HepG2 (cell line): Measurements from ENCODE around the gene ACAP1. TPM values are rescaled to one million over a fixed set of nuclear protein-coding genes. Genes with fewer than 3 reads are reported as not detected.
A peak's percentile ranks its signal among the peaks of the same experiment; 100 is the strongest.

Source experiments
- HHEX ChIP-seq: IDR thresholded peaks from 2 replicates; pipeline ENCODE4 v1.6.1; 2016; ENCODE audit warnings: control low read depth
- HNF1A ChIP-seq, 2 experiments: sonication (generic) in 1 of 2; formaldehyde crosslinking in 1 of 2; IDR thresholded peaks; 2 replicates each; pipeline versions ENCODE4 v1.4.0 to v1.6.1; 2016 to 2020; ENCODE audit warnings: borderline replicate concordance in 1 of 2, low read depth in 1 of 2, mild to moderate bottlenecking in 1 of 2, missing genetic modification reagents in 1 of 2
- KAT2B ChIP-seq: fragments of 150-350 bp; IDR thresholded peaks from 2 replicates; pipeline ENCODE4 v1.6.1; 2014; ENCODE audit warnings: low read depth, low read length, borderline replicate concordance
- KLF6 ChIP-seq: IDR thresholded peaks from 2 replicates; pipeline ENCODE4 v1.8.0; 2016; ENCODE audit warnings: missing biosample characterization, missing genetic modification reagents
- LRRFIP1 ChIP-seq: sonication (generic); formaldehyde crosslinking; conservative IDR thresholded peaks from 2 replicates; pipeline ENCODE4 v1.4.0; 2020; ENCODE audit warnings: missing genetic modification reagents
- NFYC ChIP-seq: IDR thresholded peaks from 2 replicates; pipeline ENCODE4 v1.6.1; 2016; ENCODE audit warnings: missing genetic modification reagents, missing compliant biosample characterization
- PHF5A ChIP-seq: IDR thresholded peaks from one replicate; pipeline ENCODE4 v1.6.1; 2018; ENCODE audit warnings: low read depth, missing genetic modification reagents; ENCODE audit not compliant: unreplicated experiment
- SOX5 ChIP-seq: IDR thresholded peaks from 2 replicates; pipeline ENCODE4 v1.6.1; 2016; ENCODE audit warnings: borderline replicate concordance
- ZBTB25 ChIP-seq: IDR thresholded peaks from 2 replicates; pipeline ENCODE4 v1.6.1; 2018; ENCODE audit warnings: missing genetic modification reagents
- ZNF354B ChIP-seq: sonication (generic); formaldehyde crosslinking; IDR thresholded peaks from 2 replicates; pipeline ENCODE4 v1.8.0; 2022; ENCODE audit warnings: mild to moderate bottlenecking, missing genetic modification reagents
- ZNF382 ChIP-seq: sonication (generic); formaldehyde crosslinking; IDR thresholded peaks from 2 replicates; pipeline ENCODE4 v1.5.0; 2020; ENCODE audit warnings: missing genetic modification reagents, mild to moderate bottlenecking, borderline replicate concordance
- ZNF543 ChIP-seq: sonication (generic); formaldehyde crosslinking; IDR thresholded peaks from 2 replicates; pipeline ENCODE4 v1.4.0; 2020; ENCODE audit warnings: mild to moderate bottlenecking, missing genetic modification reagents
- ZNF556 ChIP-seq: sonication (generic); formaldehyde crosslinking; IDR thresholded peaks from 2 replicates; pipeline ENCODE4 v1.4.0; 2020; ENCODE audit warnings: mild to moderate bottlenecking, missing genetic modification reagents, borderline replicate concordance
- ZNF562 ChIP-seq: sonication (generic); formaldehyde crosslinking; IDR thresholded peaks from 2 replicates; pipeline ENCODE4 v1.8.0; 2022; ENCODE audit warnings: missing genetic modification reagents, borderline replicate concordance
- ZNF589 ChIP-seq: sonication (generic); formaldehyde crosslinking; conservative IDR thresholded peaks from 2 replicates; pipeline ENCODE4 v1.8.0; 2022; ENCODE audit warnings: mild to moderate bottlenecking, moderate library complexity, missing genetic modification reagents
- ZNF781 ChIP-seq: sonication (generic); formaldehyde crosslinking; IDR thresholded peaks from 2 replicates; pipeline ENCODE4 v1.5.1; 2020; ENCODE audit warnings: borderline replicate concordance, mild to moderate bottlenecking, missing genetic modification reagents; ENCODE audit errors: not compliant biosample characterization
- ZNF784 ChIP-seq: sonication (generic); formaldehyde crosslinking; IDR thresholded peaks from 2 replicates; pipeline ENCODE4 v1.5.1; 2020; ENCODE audit warnings: missing genetic modification reagents, mild to moderate bottlenecking, borderline replicate concordance
- polyA plus RNA-seq, 8 experiments: library from polyadenylated mRNA; depleted of rRNA in 3 of 8; stranded (reverse) in 7 of 8; unstranded in 1 of 8; fragments of >200 nt; fragmentation: Illumina TruSeq in 4 of 8; extraction: Trizol in 4 of 8; gene quantifications; 2 replicates each; pipeline versions ENCODE4 v1.2.1 to v1.2.3, GENCODE V29; 2011 to 2016; ENCODE audit warnings: low read depth in 4 of 8, missing spikeins in 1 of 8, mixed read lengths in 1 of 8; ENCODE audit not compliant: insufficient read depth in 1 of 8
- total RNA-seq, 5 experiments: library from RNA; depleted of rRNA; stranded (reverse); fragments of >200 nt; fragmentation: Illumina TruSeq; extraction: Trizol; gene quantifications; 2 replicates each; pipeline ENCODE4 v1.2.3, GENCODE V29; 2016; ENCODE audit warnings: low read depth in 1 of 5

The ACAP1 gene
- total and polyA plus RNA-seq, 2 of the 13 experiments (the other 11 are each of a cell fraction or from before 2014, with no cell fraction given) = 1.3 to 2.5 TPM

GRCh38 chr17:7394452-7395191 is 58.3 kb downstream of the ACAP1 start, which contains the start of gene PLSCR3 (continued):
- TF ChIP-seq PHF5A (CRISPR knock-in tag) (peak; percentile 28), HNF1A (IDR thresholded peaks at IDR 0.05; ENCODE audit: low read depth) (no peak), HNF1A (CRISPR knock-in tag; IDR thresholded peaks at IDR 0.05; ENCODE audit: borderline replicate concordance) (no peak), ZNF382 (CRISPR knock-in tag) (no peak), KLF6 (CRISPR knock-in tag) (peak; percentile 61; the same call in 1 of the 2 replicates), ZNF556 (CRISPR knock-in tag) (peak; percentile 27; the same call in 1 of the 2 replicates), ZNF784 (CRISPR knock-in tag) (peak; percentile 58; the same call in 1 of the 2 replicates), ZBTB25 (peak; percentile 51), ZNF589 (CRISPR knock-in tag) (peak; percentile 37; the same call in 1 of the 2 replicates), ZNF562 (CRISPR knock-in tag) (no peak), LRRFIP1 (CRISPR knock-in tag) (no peak), SOX5 (CRISPR knock-in tag) (peak; percentile 48; the same call in 1 of the 2 replicates), ZNF543 (CRISPR knock-in tag) (0 out of 2 replicates have a peak, but pooled peaks have one; percentile 13), ZNF354B (CRISPR knock-in tag) (no peak), KAT2B (no peak), ZNF781 (CRISPR knock-in tag) (peak; percentile 52), NFYC (CRISPR knock-in tag) (0 out of 2 replicates have a peak, but pooled peaks have one; percentile 36), HHEX (CRISPR knock-in tag) (no peak)
